ENCODE measurements around the gene SNRK.
A peak's percentile ranks its signal among the peaks of the same experiment; 100 is the strongest.
"Not testable (repeated sequence)": the region's sequence is repeated elsewhere in the genome, so short reads cannot be mapped to it uniquely, and the experiment has no call there.

SNRK gene

DNA sequence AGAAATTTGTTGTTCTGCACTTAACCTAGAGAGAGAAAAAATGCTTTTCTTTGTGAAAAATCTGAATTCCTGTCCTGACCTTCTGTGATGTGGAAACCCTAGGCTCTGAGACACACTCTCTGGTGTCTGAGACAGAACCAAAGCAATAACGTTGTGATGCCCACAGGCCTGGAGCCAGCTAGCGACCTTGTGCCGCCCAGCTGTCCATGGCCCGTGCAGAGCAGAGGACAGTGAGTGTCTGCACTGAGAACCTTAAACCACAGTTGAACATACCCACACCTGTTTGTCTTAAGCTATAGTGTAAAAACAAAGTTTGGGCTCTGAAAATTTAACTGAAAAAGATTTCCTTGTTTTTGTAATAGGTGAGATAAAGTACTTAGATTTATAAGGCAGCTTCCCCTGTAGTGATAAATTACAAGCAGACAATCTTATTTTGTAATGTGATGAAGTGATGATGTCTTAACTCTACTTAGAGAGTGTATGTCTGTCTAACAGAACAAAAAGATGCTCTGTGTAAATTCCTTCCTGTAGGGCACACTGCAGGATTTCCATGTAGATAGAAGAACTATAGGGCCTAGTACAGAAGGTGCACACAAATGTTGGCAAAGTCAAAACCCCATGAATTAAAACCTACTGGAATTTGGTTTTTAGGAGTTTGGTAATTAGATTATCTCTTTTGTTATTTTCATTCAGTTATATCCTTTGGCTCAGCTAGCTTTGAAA lies 62.7 kb downstream of the SNRK start:
- H3K4me3 ChIP-seq (ENCODE audit: low read depth, low read length): no peak overlapping the region
- no peak for DNase-seq
- TF ChIP-seq, protein P1, sequence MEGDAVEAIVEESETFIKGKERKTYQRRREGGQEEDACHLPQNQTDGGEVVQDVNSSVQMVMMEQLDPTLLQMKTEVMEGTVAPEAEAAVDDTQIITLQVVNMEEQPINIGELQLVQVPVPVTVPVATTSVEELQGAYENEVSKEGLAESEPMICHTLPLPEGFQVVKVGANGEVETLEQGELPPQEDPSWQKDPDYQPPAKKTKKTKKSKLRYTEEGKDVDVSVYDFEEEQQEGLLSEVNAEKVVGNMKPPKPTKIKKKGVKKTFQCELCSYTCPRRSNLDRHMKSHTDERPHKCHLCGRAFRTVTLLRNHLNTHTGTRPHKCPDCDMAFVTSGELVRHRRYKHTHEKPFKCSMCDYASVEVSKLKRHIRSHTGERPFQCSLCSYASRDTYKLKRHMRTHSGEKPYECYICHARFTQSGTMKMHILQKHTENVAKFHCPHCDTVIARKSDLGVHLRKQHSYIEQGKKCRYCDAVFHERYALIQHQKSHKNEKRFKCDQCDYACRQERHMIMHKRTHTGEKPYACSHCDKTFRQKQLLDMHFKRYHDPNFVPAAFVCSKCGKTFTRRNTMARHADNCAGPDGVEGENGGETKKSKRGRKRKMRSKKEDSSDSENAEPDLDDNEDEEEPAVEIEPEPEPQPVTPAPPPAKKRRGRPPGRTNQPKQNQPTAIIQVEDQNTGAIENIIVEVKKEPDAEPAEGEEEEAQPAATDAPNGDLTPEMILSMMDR (IDR thresholded peaks at IDR 0.05; ENCODE audit: low read depth, low read length, missing control alignments): no peak
- H3K27ac ChIP-seq: no peak overlapping the region
- no peaks in the 10 kb centered on the region for H3K27me3 ChIP-seq (replicated peaks)
- H3K36me3 ChIP-seq (replicated peaks): peaks cover 29% of the 10 kb centered on the region
- in situ Hi-C loops (cut with HindIII; ENCODE audit: low pct_ligation_motif_present, low sequenced_read_pairs): no loop called here

DNA sequence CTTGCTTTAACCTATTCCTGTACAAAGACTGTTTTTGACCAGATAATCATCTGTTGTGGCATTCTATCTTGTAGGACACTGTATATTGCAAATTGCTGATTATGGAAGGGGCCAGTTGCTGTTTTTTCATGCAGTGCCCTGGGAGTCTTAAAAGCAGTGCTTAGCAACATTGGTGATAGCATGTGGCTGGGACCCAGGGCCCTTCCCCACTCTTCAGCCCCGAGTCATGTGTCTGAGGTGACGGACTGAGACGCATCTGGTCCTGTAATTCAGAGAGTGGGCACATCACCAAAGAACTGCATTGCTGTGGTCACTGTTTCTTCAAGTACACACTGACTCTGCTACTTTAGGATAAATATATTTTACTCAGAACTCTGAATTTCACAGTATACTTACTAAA lies 63.4 kb downstream of the SNRK start:
- H3K36me3 ChIP-seq (replicated peaks): peaks cover 29% of the 10 kb centered on the region
- in situ Hi-C loops (cut with HindIII; ENCODE audit: low pct_ligation_motif_present, low sequenced_read_pairs): no loop called here
- no peak overlapping the region for H3K27ac ChIP-seq
- TF ChIP-seq, protein P1 (IDR thresholded peaks at IDR 0.05; ENCODE audit: low read depth, low read length, missing control alignments): no peak
- H3K27me3 ChIP-seq (replicated peaks): no peaks in the 10 kb centered on the region
- no peak overlapping the region for H3K4me3 ChIP-seq (ENCODE audit: low read depth, low read length)
- peak; percentile 9 for DNase-seq

DNA sequence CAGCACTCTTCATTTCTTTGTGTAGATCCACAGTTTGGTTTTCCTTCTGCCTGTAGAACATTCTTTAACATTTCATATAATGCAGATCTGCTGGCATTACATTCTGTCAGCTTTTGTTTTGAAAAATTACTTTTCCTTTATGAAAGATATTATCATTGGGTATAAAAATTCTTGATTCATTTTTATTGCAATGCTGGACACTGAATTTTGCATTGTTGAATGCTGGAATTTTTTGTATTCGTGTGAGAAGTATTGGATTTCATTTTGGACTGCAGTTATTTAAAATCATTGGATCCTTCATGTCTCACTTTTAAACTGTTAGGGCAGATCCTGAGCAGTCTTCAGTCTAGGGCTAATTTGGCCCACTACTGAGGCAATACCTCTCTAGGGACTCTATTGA lies 67.1 kb downstream of the SNRK start:
- Histone ChIP-seq H3K4me3 (ENCODE audit: low read depth, low read length) (no peak overlapping the region), H3K36me3 (replicated peaks) (peaks cover 11% of the 10 kb centered on the region), H3K27ac (no peak overlapping the region), H3K27me3 (replicated peaks) (no peaks in the 10 kb centered on the region)
- no peak for DNase-seq
- TF ChIP-seq, protein P1 (IDR thresholded peaks at IDR 0.05; ENCODE audit: low read depth, low read length, missing control alignments): no peak
- in situ Hi-C loops (cut with HindIII; ENCODE audit: low pct_ligation_motif_present, low sequenced_read_pairs): no loop called here

DNA sequence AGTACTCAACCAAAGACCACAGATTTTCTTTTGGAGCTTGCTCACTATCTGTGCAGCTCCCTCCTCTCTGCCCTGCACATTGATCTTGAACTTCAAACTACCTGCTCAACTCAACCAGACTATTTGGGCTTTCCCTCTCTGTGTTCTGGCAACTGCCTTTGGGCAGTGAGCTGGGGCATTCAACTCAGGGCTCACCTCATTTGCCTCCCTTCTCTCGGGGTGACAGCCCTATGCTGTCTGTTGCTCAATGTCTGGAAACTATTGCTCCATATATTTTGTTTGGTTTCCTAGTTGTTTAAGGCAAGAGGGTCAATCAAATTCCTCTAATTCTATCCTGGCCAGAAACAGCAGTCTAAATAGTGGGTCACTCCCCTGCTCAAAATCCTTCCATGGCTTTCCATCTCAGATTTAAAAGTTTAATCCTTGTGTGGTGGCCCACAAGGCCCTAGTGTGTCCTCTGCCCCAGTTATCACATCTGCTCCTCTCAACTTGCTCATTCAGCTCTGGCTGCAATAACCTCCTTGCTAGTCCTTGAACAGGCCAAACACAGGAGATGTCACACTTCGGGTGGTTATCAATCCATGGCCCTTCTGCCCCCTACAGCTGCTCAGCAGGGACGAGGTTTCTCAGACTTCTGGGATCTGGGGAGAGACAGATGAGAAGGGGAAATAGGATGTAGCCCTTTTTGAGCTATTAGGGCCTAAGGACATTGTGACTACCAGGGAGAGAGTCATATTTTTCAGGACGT lies 67.8 kb downstream of the SNRK start:
- TF ChIP-seq, protein P1 (IDR thresholded peaks at IDR 0.05; ENCODE audit: low read depth, low read length, missing control alignments): no peak
- H3K36me3 ChIP-seq (replicated peaks): peaks cover 6% of the 10 kb centered on the region
- H3K27ac ChIP-seq: no peak overlapping the region
- in situ Hi-C loops (cut with HindIII; ENCODE audit: low pct_ligation_motif_present, low sequenced_read_pairs): no loop called here
- H3K4me3 ChIP-seq (ENCODE audit: low read depth, low read length): no peak overlapping the region
- no peak for DNase-seq
- no peaks in the 10 kb centered on the region for H3K27me3 ChIP-seq (replicated peaks)

DNA sequence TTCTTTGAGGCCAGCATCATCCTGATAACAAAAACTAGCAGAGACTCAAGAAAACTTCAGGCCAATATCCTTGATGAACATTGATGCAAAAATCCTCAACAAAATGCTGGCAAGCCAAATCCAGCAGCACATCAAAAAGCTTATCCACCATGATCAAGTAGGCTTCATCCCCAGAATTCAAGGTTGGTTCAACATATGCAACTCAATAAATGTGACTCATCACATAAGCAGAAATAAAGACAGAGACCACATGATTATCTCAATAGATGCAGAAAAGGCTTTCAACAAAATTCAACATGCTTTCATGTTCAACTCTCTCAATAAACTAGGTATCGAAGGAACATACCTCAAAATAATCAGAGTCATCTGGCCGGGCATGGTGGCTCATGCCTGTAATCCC lies 69.7 kb downstream of the SNRK start:
- in situ Hi-C loops (cut with HindIII; ENCODE audit: low pct_ligation_motif_present, low sequenced_read_pairs); H3K4me3 ChIP-seq (ENCODE audit: low read depth, low read length); H3K27me3 ChIP-seq (replicated peaks); DNase-seq; H3K36me3 ChIP-seq (replicated peaks); H3K27ac ChIP-seq: not testable (repeated sequence)

DNA sequence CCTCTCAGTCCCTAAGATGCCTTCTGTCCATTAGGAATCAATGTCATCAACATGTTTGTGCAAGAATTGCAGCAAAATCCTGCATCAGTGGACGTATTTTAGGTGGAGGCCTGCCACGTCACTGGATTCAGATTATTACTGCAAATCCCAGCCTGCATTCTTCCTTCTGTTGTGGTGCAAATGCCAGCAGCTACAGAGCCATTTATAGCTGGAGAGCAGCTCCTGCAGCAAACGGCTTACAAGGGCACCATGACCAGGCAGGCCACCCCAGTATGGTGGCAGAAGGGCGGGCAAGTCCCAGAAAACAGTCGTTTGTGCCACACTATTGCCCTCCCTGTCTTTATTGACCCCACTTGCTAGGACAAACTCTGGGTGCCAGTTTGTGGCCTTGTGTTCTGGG lies 74.7 kb downstream of the SNRK start:
- H3K27ac ChIP-seq: no peak overlapping the region
- in situ Hi-C loops (cut with HindIII; ENCODE audit: low pct_ligation_motif_present, low sequenced_read_pairs): no loop called here

More for the DNA sequence above, 74.7 kb downstream of the SNRK start:
- H3K4me3 ChIP-seq (ENCODE audit: low read depth, low read length): no peak overlapping the region
- no peak for DNase-seq
- TF ChIP-seq, protein P1 (IDR thresholded peaks at IDR 0.05; ENCODE audit: low read depth, low read length, missing control alignments): no peak
- no peaks in the 10 kb centered on the region for H3K36me3 ChIP-seq (replicated peaks)
- H3K27me3 ChIP-seq (replicated peaks): no peaks in the 10 kb centered on the region
